Activated CD4-positive, alpha-beta T cell treated with anti-CD3 and anti-CD28 coated beads, Interleukin-2, amount 10 ng/mL, durations not matched to agents 7 days and 5 days (primary cell): ENCODE data around the gene POLR2A. TPM values are rescaled to one million over a fixed set of nuclear protein-coding genes. Genes with fewer than 3 reads are reported as not detected.
"Not testable (repeated sequence)": the region's sequence is repeated elsewhere in the genome, so short reads cannot be mapped to it uniquely, and the experiment has no call there.

Experiments used
- CTCF ChIA-PET: fragments of 350-600 bp; sonication (Branson Sonifier 250); formaldehyde crosslinking; loops from one replicate; lab custom pipeline; 2021; ENCODE audit warnings: antibody characterized with exemption; lab: Charles Lee
- POLR2A ChIA-PET: fragments of 350-600 bp; sonication (Branson Sonifier 250); formaldehyde crosslinking; loops from one replicate; lab custom pipeline; 2021; ENCODE audit warnings: antibody characterized with exemption; lab: Charles Lee
- DNase-seq: peaks from one replicate; pipeline ENCODE4 v3.0.0-alpha.2; 2020
- H3K27ac Mint-ChIP-seq: one replicate; pipeline ENCODE4 v1.8.0; 2021; ENCODE audit warnings: mild to moderate bottlenecking, moderate library complexity, mixed read lengths
- H3K27me3 Mint-ChIP-seq: one replicate; pipeline ENCODE4 v1.8.0; 2021; ENCODE audit warnings: mixed read lengths
- H3K36me3 Mint-ChIP-seq: one replicate; pipeline ENCODE4 v1.8.0; 2021; ENCODE audit warnings: low read depth, mixed read lengths
- H3K4me1 Mint-ChIP-seq: one replicate; pipeline ENCODE4 v1.8.0; 2021; ENCODE audit warnings: mixed read lengths
- H3K4me3 Mint-ChIP-seq: one replicate; pipeline ENCODE4 v1.8.0; 2021; ENCODE audit warnings: mild to moderate bottlenecking, moderate library complexity, mixed read lengths
- H3K9me3 Mint-ChIP-seq: one replicate; pipeline ENCODE4 v1.8.0; 2021; ENCODE audit warnings: mixed read lengths
- total RNA-seq, 2 experiments: library from RNA; stranded (reverse); gene quantifications; one replicate each; pipeline ENCODE4 v1.2.3, GENCODE V29; 2021

Gene POLR2A
- total RNA-seq, 2 experiments from 2014 or later, result 175 to 201 TPM

DNA sequence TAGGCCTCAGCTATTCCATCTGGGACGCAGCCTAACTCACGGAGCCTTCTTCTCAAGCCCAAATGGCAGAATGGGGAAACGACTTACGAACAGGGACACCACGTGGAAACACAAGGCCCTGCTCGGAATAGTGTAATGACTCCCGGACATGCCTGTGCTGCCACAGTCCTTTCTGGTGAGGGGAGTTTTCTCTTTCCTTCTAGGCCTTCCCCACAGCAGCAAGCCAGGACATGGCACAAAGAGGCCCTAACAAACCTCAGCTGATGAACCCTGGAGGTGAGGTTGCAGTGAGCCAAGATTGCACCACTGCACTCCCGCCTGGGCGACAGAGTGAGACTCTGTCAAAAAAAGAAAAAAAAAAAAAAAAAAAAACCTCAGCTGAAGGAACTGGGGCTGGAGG is 20.1 kb upstream of the POLR2A start:
- ChIA-PET POLR2A (no interaction called here), CTCF (interaction anchor here (0.7 to 2.6 kb wide), 3 partner anchors 13 to 22 kb away, joined by 3 to 13 read pairs (median 5); partner anchors contain the start of gene CHRNB1)
- DNase-seq, result no peak
- Mint-ChIP-seq H3K36me3 (peaks cover 23% of the 10 kb centered on the region), H3K9me3 (no peaks in the 10 kb centered on the region), H3K4me1 (peaks cover 21% of the 10 kb centered on the region), H3K4me3 (no peak overlapping the region), H3K27ac (no peak overlapping the region), H3K27me3 (no peaks in the 10 kb centered on the region)

GRCh38 chr17:7465597-7466275 is 18.4 kb upstream of the POLR2A start:
- Mint-ChIP-seq H3K4me1 (peaks cover 16% of the 10 kb centered on the region), H3K36me3 (peaks cover 21% of the 10 kb centered on the region), H3K27ac (no peak overlapping the region), H3K4me3 (no peak overlapping the region), H3K27me3 (no peaks in the 10 kb centered on the region), H3K9me3 (no peaks in the 10 kb centered on the region)
- POLR2A ChIA-PET, result no interaction called here
- CTCF ChIA-PET, result interaction anchor here (2.6 kb wide), 1 partner anchor 11 kb away, joined by 13 read pairs; no protein-coding TSS in a partner anchor
- no peak for DNase-seq

GRCh38 chr17:7466318-7466638 is 17.9 kb upstream of the POLR2A start:
- H3K27me3 Mint-ChIP-seq, result no peaks in the 10 kb centered on the region
- H3K4me1 Mint-ChIP-seq, result peaks cover 17% of the 10 kb centered on the region
- no peak overlapping the region for H3K27ac Mint-ChIP-seq
- CTCF ChIA-PET, result no interaction called here
- DNase-seq, result no peak
- H3K36me3 Mint-ChIP-seq, result peaks cover 16% of the 10 kb centered on the region
- H3K9me3 Mint-ChIP-seq, result no peaks in the 10 kb centered on the region
- no peak overlapping the region for H3K4me3 Mint-ChIP-seq
- POLR2A ChIA-PET, result no interaction called here

DNA sequence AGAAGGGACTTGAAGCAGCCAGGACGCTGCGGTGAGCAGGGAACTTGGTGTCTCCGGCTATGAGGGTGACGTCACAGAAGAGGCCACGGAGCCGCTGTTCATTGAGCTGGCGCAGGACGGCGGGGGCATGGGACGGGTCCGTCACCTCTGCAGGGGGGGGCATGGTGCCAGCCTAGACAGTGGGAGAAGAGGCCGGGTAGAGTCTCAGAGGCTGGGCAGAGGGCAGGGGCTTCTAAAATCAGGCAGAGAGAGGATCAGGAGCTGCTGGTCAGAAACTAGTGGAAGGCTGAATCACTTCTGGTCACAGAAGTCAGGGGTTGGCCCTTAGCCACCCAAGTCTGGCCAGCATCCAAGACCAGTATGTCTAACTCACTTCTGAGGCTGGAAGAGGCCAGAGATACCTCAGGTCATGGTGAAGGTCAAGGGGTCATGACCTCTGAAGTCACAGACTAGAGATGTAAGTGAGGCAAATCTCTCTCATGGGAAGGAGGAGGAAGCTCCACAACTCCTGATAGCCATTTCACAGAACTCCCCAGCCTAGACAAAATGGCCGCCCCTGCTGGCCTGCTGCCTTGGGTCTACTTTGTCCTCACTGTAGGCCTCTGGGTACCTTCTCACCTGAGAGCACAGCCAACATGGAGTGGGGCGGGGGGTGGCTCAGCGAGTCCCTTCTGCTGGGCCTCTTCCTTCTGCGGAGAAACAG is 17.4 kb upstream of the POLR2A start:
- H3K9me3 Mint-ChIP-seq, result no peaks in the 10 kb centered on the region
- DNase-seq, result no peak
- H3K27me3 Mint-ChIP-seq, result no peaks in the 10 kb centered on the region
- peaks cover 21% of the 10 kb centered on the region for H3K4me1 Mint-ChIP-seq
- H3K4me3 Mint-ChIP-seq, result no peak overlapping the region
- H3K36me3 Mint-ChIP-seq, result peaks cover 13% of the 10 kb centered on the region
- peak overlapping the region; percentile 54 for H3K27ac Mint-ChIP-seq
- ChIA-PET CTCF (interaction anchor here (0.5 kb wide), 1 partner anchor 85 kb away, joined by 4 read pairs; no protein-coding TSS in a partner anchor), POLR2A (no interaction called here)

DNA sequence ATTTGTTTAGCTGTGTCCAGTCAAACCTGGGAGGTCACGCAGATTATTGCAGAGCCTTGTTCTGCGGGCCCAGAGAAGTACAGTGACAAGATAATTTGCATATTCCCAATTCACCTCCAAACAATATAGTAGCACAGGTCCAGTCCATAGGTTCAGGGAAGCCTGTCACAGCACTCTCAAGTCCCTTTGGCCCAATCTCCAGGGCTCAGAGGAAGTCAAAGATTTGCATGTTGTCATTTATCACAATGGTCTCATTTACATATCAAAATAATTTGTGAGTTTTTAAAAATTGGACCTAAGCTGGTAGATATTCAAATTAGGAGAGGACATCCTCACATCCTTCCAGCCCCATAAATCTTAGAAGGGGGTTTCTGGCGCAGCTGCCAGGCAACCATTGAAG is 16.7 kb upstream of the POLR2A start:
- DNase-seq, result no peak
- ChIA-PET CTCF (interaction anchor here (0.5 kb wide), 1 partner anchor 86 kb away, joined by 4 read pairs; no protein-coding TSS in a partner anchor), POLR2A (no interaction called here)
- H3K27ac Mint-ChIP-seq, result peak overlapping the region; percentile 13
- no peaks in the 10 kb centered on the region for H3K9me3 Mint-ChIP-seq
- H3K27me3 Mint-ChIP-seq, result no peaks in the 10 kb centered on the region
- H3K4me1 Mint-ChIP-seq, result peaks cover 24% of the 10 kb centered on the region
- no peak overlapping the region for H3K4me3 Mint-ChIP-seq
- H3K36me3 Mint-ChIP-seq, result peaks cover 13% of the 10 kb centered on the region

- H3K27me3 Mint-ChIP-seq, result no peaks in the 10 kb centered on the region
These were observed 15.9 kb upstream of the POLR2A start for GRCh38 chr17:7468290-7468689.

GRCh38 chr17:7468804-7469389 is 15.3 kb upstream of the POLR2A start:
- ChIA-PET POLR2A (no interaction called here), CTCF (interaction anchor here (0.6 to 1.1 kb wide), 2 partner anchors 92 to 108 kb away, joined by 3 read pairs; no protein-coding TSS in a partner anchor)
- no peak overlapping the region for H3K4me3 Mint-ChIP-seq
- H3K27ac Mint-ChIP-seq, result no peak overlapping the region
- H3K9me3 Mint-ChIP-seq, result no peaks in the 10 kb centered on the region
- no peaks in the 10 kb centered on the region for H3K27me3 Mint-ChIP-seq
- H3K4me1 Mint-ChIP-seq, result peaks cover 31% of the 10 kb centered on the region
- no peak for DNase-seq
- H3K36me3 Mint-ChIP-seq, result peaks cover 7% of the 10 kb centered on the region

More at GRCh38 chr17:7468290-7468689, 15.9 kb upstream of the POLR2A start:
- POLR2A ChIA-PET, result no interaction called here
- no peak overlapping the region for H3K4me3 Mint-ChIP-seq
- peaks cover 11% of the 10 kb centered on the region for H3K36me3 Mint-ChIP-seq
- H3K4me1 Mint-ChIP-seq, result peaks cover 28% of the 10 kb centered on the region
- no peak for DNase-seq
- no peaks in the 10 kb centered on the region for H3K9me3 Mint-ChIP-seq
- CTCF ChIA-PET, result interaction anchor here (0.6 to 1.1 kb wide), 2 partner anchors 93 to 107 kb away, joined by 3 read pairs; no protein-coding TSS in a partner anchor
- H3K27ac Mint-ChIP-seq, result no peak overlapping the region

DNA sequence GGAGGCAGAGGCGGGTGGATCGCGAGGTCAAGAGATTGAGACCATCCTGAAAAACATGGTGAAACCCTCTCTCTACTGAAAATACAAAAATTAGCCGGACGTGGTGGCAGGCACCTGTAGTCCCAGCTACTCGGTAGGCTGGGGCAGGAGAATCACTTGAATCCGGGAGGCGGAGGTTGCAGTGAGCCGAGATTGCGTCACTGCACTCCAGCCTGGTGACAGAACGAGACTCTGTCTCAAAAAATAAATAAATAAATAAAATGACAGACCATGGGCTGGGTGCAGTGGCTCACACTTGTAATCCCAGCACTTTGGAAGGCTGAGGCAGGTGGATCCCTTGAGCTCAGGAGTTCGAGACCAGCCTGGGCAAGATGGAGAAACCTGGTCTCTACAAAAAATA is 14.3 kb upstream of the POLR2A start:
- DNase-seq, H3K36me3 Mint-ChIP-seq, H3K27me3 Mint-ChIP-seq, H3K27ac Mint-ChIP-seq, H3K9me3 Mint-ChIP-seq, POLR2A ChIA-PET, H3K4me3 Mint-ChIP-seq: not testable (repeated sequence)
- CTCF ChIA-PET, result interaction anchor here (0.8 to 2.0 kb wide), 3 partner anchors 9 to 33 kb away, joined by 3 to 7 read pairs (median 3); no protein-coding TSS in a partner anchor
- H3K4me1 Mint-ChIP-seq, result peaks cover 31% of the 10 kb centered on the region

- H3K36me3 Mint-ChIP-seq, H3K9me3 Mint-ChIP-seq, H3K4me3 Mint-ChIP-seq, POLR2A ChIA-PET, H3K27me3 Mint-ChIP-seq, DNase-seq, H3K27ac Mint-ChIP-seq: not testable (repeated sequence)
- H3K4me1 Mint-ChIP-seq, result peaks cover 34% of the 10 kb centered on the region
- CTCF ChIA-PET, result interaction anchor here (0.5 to 2.0 kb wide), 4 partner anchors 9 to 57 kb away, joined by 3 to 7 read pairs (median 4); no protein-coding TSS in a partner anchor
These were observed 13.7 kb upstream of the POLR2A start for GRCh38 chr17:7470457-7470973.

GRCh38 chr17:7471729-7472128 is 12.4 kb upstream of the POLR2A start:
- H3K4me1 Mint-ChIP-seq, result peaks cover 44% of the 10 kb centered on the region
- peaks cover 5% of the 10 kb centered on the region for H3K36me3 Mint-ChIP-seq
- POLR2A ChIA-PET, result no interaction called here
- H3K27ac Mint-ChIP-seq, result no peak overlapping the region
- H3K27me3 Mint-ChIP-seq, result no peaks in the 10 kb centered on the region
- H3K4me3 Mint-ChIP-seq, result no peak overlapping the region
- DNase-seq, result no peak
- no peaks in the 10 kb centered on the region for H3K9me3 Mint-ChIP-seq
- CTCF ChIA-PET, result interaction anchor here (2.0 kb wide), 1 partner anchor 35 kb away, joined by 7 read pairs; no protein-coding TSS in a partner anchor

DNA sequence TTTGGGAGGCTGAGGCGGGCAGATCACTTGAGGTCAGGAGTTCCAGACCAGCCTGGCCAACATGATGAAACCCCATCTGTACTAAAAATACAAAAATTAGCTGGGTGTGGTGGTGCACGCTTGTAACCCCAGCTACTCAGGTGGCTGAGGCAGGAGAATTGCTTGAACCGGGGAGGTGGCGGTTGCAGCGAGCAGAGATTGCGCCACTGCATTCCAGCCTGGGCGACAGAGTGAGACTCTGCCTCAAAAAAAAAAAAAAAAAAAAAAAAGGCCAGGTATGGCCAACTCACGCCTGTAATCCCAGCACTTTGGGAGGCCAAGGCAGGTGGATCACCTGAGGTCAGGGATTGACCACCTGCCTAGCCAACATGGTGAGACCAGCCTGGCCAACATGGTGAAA is 9.4 kb upstream of the POLR2A start:
- POLR2A ChIA-PET, H3K27me3 Mint-ChIP-seq, DNase-seq, H3K9me3 Mint-ChIP-seq, H3K4me3 Mint-ChIP-seq, H3K36me3 Mint-ChIP-seq, CTCF ChIA-PET: not testable (repeated sequence)
- Mint-ChIP-seq H3K4me1 (peaks cover 53% of the 10 kb centered on the region), H3K27ac (peak overlapping the region; percentile 50)

DNA sequence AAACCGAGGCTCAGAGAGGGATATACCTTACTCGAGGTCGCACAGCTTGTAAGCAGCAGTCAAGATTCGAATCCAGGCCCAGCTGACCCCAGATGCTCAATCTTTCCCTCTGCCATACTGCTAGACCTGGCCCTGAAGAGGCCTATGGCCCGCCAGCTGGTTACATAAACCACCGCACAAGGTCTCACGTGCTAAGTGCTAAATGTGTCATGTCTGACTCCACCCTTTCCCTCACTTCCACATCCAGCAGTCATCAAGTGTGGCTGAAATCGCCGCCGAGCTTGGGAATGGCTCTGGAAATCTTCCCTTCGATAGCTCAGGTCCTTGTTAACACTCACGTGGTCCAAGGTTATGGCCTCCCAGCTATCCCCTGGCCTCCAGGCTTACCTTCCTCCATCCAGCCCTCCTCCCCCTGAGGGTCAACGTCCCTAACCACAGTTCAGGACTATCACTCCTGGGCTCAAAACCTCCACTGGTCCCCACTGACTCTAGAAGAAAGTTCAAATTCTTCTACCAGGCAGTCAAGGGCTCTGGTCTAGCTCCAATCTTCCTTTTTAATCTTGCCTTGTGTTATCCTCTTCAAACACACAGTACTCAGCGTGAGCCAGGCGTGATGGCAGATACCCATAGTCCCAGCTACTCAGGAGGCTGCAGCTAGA is 8.3 kb upstream of the POLR2A start:
- H3K27ac Mint-ChIP-seq, result peak overlapping the region; percentile 10
- no peaks in the 10 kb centered on the region for H3K9me3 Mint-ChIP-seq
- H3K4me3 Mint-ChIP-seq, result no peak overlapping the region
- peaks cover 8% of the 10 kb centered on the region for H3K36me3 Mint-ChIP-seq
- H3K4me1 Mint-ChIP-seq, result peaks cover 61% of the 10 kb centered on the region
- no peak for DNase-seq
- CTCF ChIA-PET, result interaction anchor here (0.9 to 2.9 kb wide), 3 partner anchors 11 to 39 kb away, joined by 4 to 13 read pairs (median 4); no protein-coding TSS in a partner anchor
- no peaks in the 10 kb centered on the region for H3K27me3 Mint-ChIP-seq
- POLR2A ChIA-PET, result no interaction called here
